MM.1S (cell line): Measurements from ENCODE around the gene RPS23.
"Not testable (repeated sequence)": the region's sequence is repeated elsewhere in the genome, so short reads cannot be mapped to it uniquely, and the experiment has no call there.

Experiments used
- DNase-seq: peaks from one replicate; pipeline ENCODE4 v3.0.0-alpha.2; 2015
- H2AFZ ChIP-seq: fragments of 300-600 bp; sonication (generic); 2 replicates; pipeline ENCODE4 v1.6.0; 2016; ENCODE audit warnings: antibody characterized with exemption, low read length
- H3F3A ChIP-seq: fragments of 300-600 bp; sonication (generic); 2 replicates; pipeline ENCODE4 v1.6.1; 2016; ENCODE audit warnings: mild to moderate bottlenecking, antibody characterized with exemption, low read length, moderate library complexity, mixed read lengths; ENCODE audit not compliant: insufficient read depth
- H3K27ac ChIP-seq: fragments of 300-600 bp; sonication (generic); 2 replicates; pipeline ENCODE4 v1.5.1; 2016; ENCODE audit warnings: mild to moderate bottlenecking, low read length
- H3K27me3 ChIP-seq: fragments of 300-600 bp; sonication (generic); replicated peaks from 2 replicates; pipeline ENCODE4 v1.6.0; 2016; ENCODE audit warnings: low read length; ENCODE audit not compliant: insufficient read depth
- H3K36me3 ChIP-seq: fragments of 300-600 bp; sonication (generic); replicated peaks from 2 replicates; pipeline ENCODE4 v1.6.1; 2016; ENCODE audit warnings: mild to moderate bottlenecking, low read length, mixed read lengths; ENCODE audit not compliant: insufficient read depth
- H3K4me1 ChIP-seq: fragments of 300-600 bp; sonication (generic); 2 replicates; pipeline ENCODE4 v1.6.1; 2016; ENCODE audit warnings: low read length, mixed read lengths
- H3K4me2 ChIP-seq: fragments of 300-600 bp; sonication (generic); 2 replicates; pipeline ENCODE4 v1.6.0; 2016; ENCODE audit warnings: low read depth, low read length
- H3K4me3 ChIP-seq: fragments of 300-600 bp; sonication (generic); 2 replicates; pipeline ENCODE4 v1.5.1; 2016; ENCODE audit warnings: low read length, mixed read lengths
- H3K79me2 ChIP-seq: fragments of 300-600 bp; sonication (generic); 2 replicates; pipeline ENCODE4 v1.6.1; 2016; ENCODE audit warnings: mixed run types, low read length, mixed read lengths
- H3K9ac ChIP-seq: fragments of 300-600 bp; sonication (generic); 2 replicates; pipeline ENCODE4 v1.6.1; 2016; ENCODE audit warnings: low read length, mixed read lengths
- H3K9me2 ChIP-seq: fragments of 300-600 bp; sonication (generic); replicated peaks from 2 replicates; pipeline ENCODE4 v1.6.1; 2016; ENCODE audit warnings: mild to moderate bottlenecking, low read length, mixed read lengths; ENCODE audit not compliant: insufficient read depth
- H3K9me3 ChIP-seq: fragments of 300-600 bp; sonication (generic); replicated peaks from 2 replicates; pipeline ENCODE4 v1.6.1; 2016; ENCODE audit warnings: mild to moderate bottlenecking, low read length, mixed read lengths; ENCODE audit not compliant: insufficient read depth
- H4K20me1 ChIP-seq: fragments of 300-600 bp; sonication (generic); 2 replicates; pipeline ENCODE4 v1.6.1; 2016; ENCODE audit warnings: mild to moderate bottlenecking, low read length, moderate library complexity, mixed read lengths; ENCODE audit not compliant: insufficient read depth
- CTCF ChIP-seq: fragments of 300-600 bp; sonication (generic); IDR thresholded peaks from 2 replicates; pipeline ENCODE4 v1.5.1; 2016; ENCODE audit warnings: antibody characterized with exemption, low read length, mixed read lengths
- EZH2 ChIP-seq: fragments of 300-600 bp; sonication (generic); optimal IDR thresholded peaks from 2 replicates; pipeline ENCODE3; 2017; ENCODE audit warnings: low read depth, mild to moderate bottlenecking, antibody characterized with exemption, low read length, mixed read lengths
- EZH2phosphoT487 ChIP-seq: fragments of 300-600 bp; sonication (generic); IDR thresholded peaks from 2 replicates; pipeline ENCODE4 v1.6.1; 2018; ENCODE audit warnings: antibody characterized with exemption, low read length

The RPS23 gene

GRCh38 chr5:82267297-82267933 lies 10.7 kb downstream of the RPS23 start:
- H3K27ac ChIP-seq, H3K9ac ChIP-seq, H3K4me1 ChIP-seq, H2AFZ ChIP-seq, H3K27me3 ChIP-seq, H3K9me2 ChIP-seq, H4K20me1 ChIP-seq, DNase-seq, H3K36me3 ChIP-seq, H3K79me2 ChIP-seq, H3K4me3 ChIP-seq, H3F3A ChIP-seq, H3K4me2 ChIP-seq, H3K9me3 ChIP-seq: not testable (repeated sequence)

DNA sequence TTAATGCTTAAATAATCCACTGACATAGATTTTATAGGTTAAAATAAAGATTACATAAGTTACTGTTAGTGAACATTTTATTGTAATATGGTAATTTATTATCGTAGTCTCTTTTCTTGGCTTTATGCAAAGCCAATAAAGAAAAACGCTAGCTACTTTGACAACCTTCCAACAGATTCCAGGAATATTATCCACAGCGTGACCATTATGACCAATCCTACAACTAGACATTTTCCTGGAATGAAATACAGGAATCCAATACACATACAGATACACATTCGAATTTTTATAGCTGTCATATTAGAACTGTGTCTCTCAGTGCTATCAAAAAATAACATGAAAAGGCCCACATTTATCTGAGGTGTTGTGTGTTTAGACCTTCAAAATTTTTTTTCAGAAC lies 13.1 kb downstream of the RPS23 start:
- no peak for TF ChIP-seq EZH2phosphoT487
- no peak for TF ChIP-seq CTCF
- TF ChIP-seq EZH2, result no peak
- Histone ChIP-seq H3K4me2 (no peak overlapping the region), H3F3A (no peaks in the 10 kb centered on the region), H3K27ac (no peak overlapping the region), H3K27me3 (no peaks in the 10 kb centered on the region), H3K36me3 (no peaks in the 10 kb centered on the region), H3K9me3 (no peaks in the 10 kb centered on the region), H3K9ac (no peak overlapping the region), H3K4me3 (no peak overlapping the region), H2AFZ (no peak overlapping the region), H3K4me1 (no peaks in the 10 kb centered on the region), H3K79me2 (no peaks in the 10 kb centered on the region), H4K20me1 (no peaks in the 10 kb centered on the region), H3K9me2 (no peaks in the 10 kb centered on the region)
- no peak for DNase-seq

- Histone ChIP-seq H3F3A (no peaks in the 10 kb centered on the region), H4K20me1 (no peaks in the 10 kb centered on the region), H2AFZ (no peak overlapping the region), H3K9ac (no peak overlapping the region), H3K27ac (no peak overlapping the region), H3K4me1 (peaks cover 7% of the 10 kb centered on the region; the same call in 1 of the 2 replicates), H3K36me3 (no peaks in the 10 kb centered on the region), H3K79me2 (no peaks in the 10 kb centered on the region), H3K9me3 (no peaks in the 10 kb centered on the region), H3K27me3 (no peaks in the 10 kb centered on the region), H3K4me3 (no peak overlapping the region), H3K4me2 (no peak overlapping the region), H3K9me2 (no peaks in the 10 kb centered on the region)
- TF ChIP-seq EZH2 (no peak), CTCF (peak; percentile 47)
- DNase-seq, result peak; percentile 40
Observed at GRCh38 chr5:82259172-82259800, 18.9 kb downstream of the RPS23 start.

DNA sequence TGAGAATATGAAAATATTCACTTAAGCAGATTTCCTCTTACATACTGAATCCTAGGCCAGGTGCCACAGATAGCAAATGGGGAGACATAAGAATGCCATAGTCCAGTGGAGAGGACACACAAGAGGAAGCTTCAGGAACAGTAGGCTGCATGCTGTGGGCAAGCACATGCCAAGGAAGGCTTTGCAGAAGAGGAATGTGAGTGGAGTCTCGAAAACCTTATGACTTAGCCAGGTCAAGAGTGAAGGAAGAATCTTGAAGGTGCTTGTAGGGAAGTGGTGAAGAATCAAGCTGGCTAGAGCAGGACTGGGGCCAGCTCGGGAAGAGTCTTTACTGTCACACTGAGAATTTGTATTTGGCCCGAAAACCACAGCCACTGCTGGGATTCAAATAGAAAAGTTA lies 20.4 kb downstream of the RPS23 start:
- no peak overlapping the region for H3K4me2 ChIP-seq
- H3K9me2 ChIP-seq, result no peaks in the 10 kb centered on the region
- no peaks in the 10 kb centered on the region for H3F3A ChIP-seq
- no peak overlapping the region for H2AFZ ChIP-seq
- no peaks in the 10 kb centered on the region for H3K79me2 ChIP-seq
- no peaks in the 10 kb centered on the region for H3K36me3 ChIP-seq
- no peak overlapping the region for H3K4me3 ChIP-seq
- no peak for TF ChIP-seq EZH2
- no peak for TF ChIP-seq CTCF
- TF ChIP-seq EZH2phosphoT487, result no peak
- no peak for DNase-seq
- H3K9ac ChIP-seq, result no peak overlapping the region
- no peaks in the 10 kb centered on the region for H3K9me3 ChIP-seq
- H3K27ac ChIP-seq, result no peak overlapping the region
- H4K20me1 ChIP-seq, result no peaks in the 10 kb centered on the region
- peaks cover 7% of the 10 kb centered on the region; the same call in 1 of the 2 replicates for H3K4me1 ChIP-seq
- H3K27me3 ChIP-seq, result no peaks in the 10 kb centered on the region
